ENCODE results near the gene ENTPD7.

DNA sequence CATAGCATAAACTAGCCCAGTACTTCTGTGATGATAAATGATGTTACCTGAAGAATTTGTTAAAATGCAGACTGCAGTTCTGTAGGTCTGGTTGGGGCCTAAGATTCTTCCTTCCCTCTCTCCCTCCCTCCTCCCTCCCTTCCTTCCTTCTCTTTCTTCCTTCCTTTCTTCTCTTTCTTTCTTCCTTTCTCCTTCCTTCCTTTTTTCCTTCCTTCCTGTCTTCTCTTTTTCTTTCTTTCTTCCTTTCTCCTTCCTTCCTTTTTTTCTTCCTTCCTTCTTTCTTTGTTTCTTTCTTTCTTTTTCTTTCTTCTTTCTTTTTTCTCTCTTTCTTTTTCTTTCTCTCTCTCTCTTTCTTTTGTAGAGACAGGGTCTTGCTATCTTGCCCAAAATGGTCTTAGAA lies 35.4 kb upstream of the ENTPD7 start:
- TF ChIP-seq, protein P1, sequence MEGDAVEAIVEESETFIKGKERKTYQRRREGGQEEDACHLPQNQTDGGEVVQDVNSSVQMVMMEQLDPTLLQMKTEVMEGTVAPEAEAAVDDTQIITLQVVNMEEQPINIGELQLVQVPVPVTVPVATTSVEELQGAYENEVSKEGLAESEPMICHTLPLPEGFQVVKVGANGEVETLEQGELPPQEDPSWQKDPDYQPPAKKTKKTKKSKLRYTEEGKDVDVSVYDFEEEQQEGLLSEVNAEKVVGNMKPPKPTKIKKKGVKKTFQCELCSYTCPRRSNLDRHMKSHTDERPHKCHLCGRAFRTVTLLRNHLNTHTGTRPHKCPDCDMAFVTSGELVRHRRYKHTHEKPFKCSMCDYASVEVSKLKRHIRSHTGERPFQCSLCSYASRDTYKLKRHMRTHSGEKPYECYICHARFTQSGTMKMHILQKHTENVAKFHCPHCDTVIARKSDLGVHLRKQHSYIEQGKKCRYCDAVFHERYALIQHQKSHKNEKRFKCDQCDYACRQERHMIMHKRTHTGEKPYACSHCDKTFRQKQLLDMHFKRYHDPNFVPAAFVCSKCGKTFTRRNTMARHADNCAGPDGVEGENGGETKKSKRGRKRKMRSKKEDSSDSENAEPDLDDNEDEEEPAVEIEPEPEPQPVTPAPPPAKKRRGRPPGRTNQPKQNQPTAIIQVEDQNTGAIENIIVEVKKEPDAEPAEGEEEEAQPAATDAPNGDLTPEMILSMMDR (IDR thresholded peaks at IDR 0.05; ENCODE audit: insufficient read depth, low read length, poor library complexity, severe bottlenecking): no peak
- TF ChIP-seq EZH2phosphoT487 (conservative IDR thresholded peaks at IDR 0.05; ENCODE audit: low read length): no peak

Measured in SU-DHL-6 (cell line).